WTC11 (cell line): ENCODE measurements around the gene LEF1. TPM values are rescaled to one million over a fixed set of nuclear protein-coding genes. Genes with fewer than 3 reads are reported as not detected.
A peak's percentile ranks its signal among the peaks of the same experiment; 100 is the strongest.

Experiments used
- ATAC-seq: fragments of 200-7000 bp; cut with Tn5 transposase; 2 replicates; pipeline ENCODE4 v1.10.0; 2021; ENCODE audit warnings: mild to moderate bottlenecking, moderate library complexity
- CTCF ChIA-PET: fragments of 300-600 bp; sonication (Branson Sonifier 250); formaldehyde crosslinking; loops from one replicate; lab custom pipeline; 2021; ENCODE audit warnings: antibody characterized with exemption; lab: Charles Lee
- POLR2A ChIA-PET: fragments of 350-600 bp; sonication (Branson Sonifier 250); formaldehyde crosslinking; loops from one replicate; lab custom pipeline; 2021; ENCODE audit warnings: antibody characterized with exemption; lab: Charles Lee
- DNase-seq: peaks from one replicate; pipeline ENCODE4 v3.0.0; 2021; ENCODE audit warnings: low spot score
- H3K27ac Mint-ChIP-seq: 2 replicates; pipeline ENCODE4 v1.8.0; 2021; ENCODE audit warnings: mixed read lengths
- H3K27me3 Mint-ChIP-seq: 2 replicates; pipeline ENCODE4 v1.8.0; 2021; ENCODE audit warnings: low read depth, mild to moderate bottlenecking, moderate library complexity, mixed read lengths
- H3K36me3 Mint-ChIP-seq: 2 replicates; pipeline ENCODE4 v1.8.0; 2021; ENCODE audit warnings: mixed read lengths
- H3K4me1 Mint-ChIP-seq: 2 replicates; pipeline ENCODE4 v1.8.0; 2022; ENCODE audit warnings: mixed read lengths
- H3K4me3 Mint-ChIP-seq: 2 replicates; pipeline ENCODE4 v1.8.0; 2021; ENCODE audit warnings: mild to moderate bottlenecking, moderate library complexity, mixed read lengths
- H3K9me3 Mint-ChIP-seq: 2 replicates; pipeline ENCODE4 v1.8.0; 2021; ENCODE audit warnings: mixed read lengths
- CBFB ChIP-seq: sonication (generic); formaldehyde crosslinking; IDR thresholded peaks from 2 replicates; pipeline ENCODE4 v1.8.1; 2022; ENCODE audit warnings: mild to moderate bottlenecking, low read depth, missing genetic modification reagents
- ELF4 ChIP-seq: sonication (generic); formaldehyde crosslinking; IDR thresholded peaks from 2 replicates; pipeline ENCODE4 v1.8.1; 2022; ENCODE audit warnings: low read depth, mild to moderate bottlenecking, moderate library complexity, missing genetic modification reagents
- FOXJ3 ChIP-seq: sonication (generic); formaldehyde crosslinking; IDR thresholded peaks from 2 replicates; pipeline ENCODE4 v1.9.0; 2021; ENCODE audit warnings: missing genetic modification reagents, mild to moderate bottlenecking, borderline replicate concordance
- FOXP1 ChIP-seq: sonication (generic); formaldehyde crosslinking; IDR thresholded peaks from 2 replicates; pipeline ENCODE4 v1.8.0; 2022; ENCODE audit warnings: missing genetic modification reagents, mild to moderate bottlenecking, moderate library complexity, borderline replicate concordance
- GABPB1 ChIP-seq: sonication (generic); formaldehyde crosslinking; IDR thresholded peaks from 2 replicates; pipeline ENCODE4 v1.8.1; 2023; ENCODE audit warnings: mild to moderate bottlenecking, missing genetic modification reagents
- GTF2I ChIP-seq: fragments of 250-450 bp; sonication (Bioruptor Pico); conservative IDR thresholded peaks from 2 replicates; pipeline ENCODE4 v1.4.0; 2021; ENCODE audit warnings: mild to moderate bottlenecking
- IRF2 ChIP-seq: sonication (generic); formaldehyde crosslinking; IDR thresholded peaks from 2 replicates; pipeline ENCODE4 v1.8.0; 2022; ENCODE audit warnings: low read depth, missing genetic modification reagents, borderline replicate concordance
- MXD4 ChIP-seq: fragments of 250-450 bp; sonication (Bioruptor Pico); IDR thresholded peaks from 2 replicates; pipeline ENCODE4 v1.8.0; 2021; ENCODE audit warnings: mild to moderate bottlenecking, moderate library complexity, borderline replicate concordance
- NR1H2 ChIP-seq: sonication (generic); formaldehyde crosslinking; IDR thresholded peaks from 2 replicates; pipeline ENCODE4 v1.9.0; 2021; ENCODE audit warnings: mild to moderate bottlenecking, moderate library complexity, missing genetic modification reagents
- TP53 ChIP-seq: sonication (generic); formaldehyde crosslinking; IDR thresholded peaks from 2 replicates; pipeline ENCODE4 v1.8.1; 2023; ENCODE audit warnings: mild to moderate bottlenecking, missing genetic modification reagents
- ZBTB43 ChIP-seq: sonication (generic); formaldehyde crosslinking; IDR thresholded peaks from 2 replicates; pipeline ENCODE4 v1.8.1; 2023; ENCODE audit warnings: mild to moderate bottlenecking, missing genetic modification reagents
- ZNF121 ChIP-seq: sonication (generic); formaldehyde crosslinking; IDR thresholded peaks from 2 replicates; pipeline ENCODE4 v1.8.0; 2023; ENCODE audit warnings: missing genetic modification reagents
- ZNF423 ChIP-seq: fragments of 250-450 bp; sonication (Bioruptor Pico); IDR thresholded peaks from 2 replicates; pipeline ENCODE4 v2.1.2; 2022; ENCODE audit warnings: mild to moderate bottlenecking, moderate library complexity
- ZNF671 ChIP-seq: fragments of 250-450 bp; sonication (Bioruptor Pico); IDR thresholded peaks from 2 replicates; pipeline ENCODE4 v1.8.0; 2021; ENCODE audit warnings: mild to moderate bottlenecking
- total RNA-seq: library from RNA; stranded (reverse); gene quantifications from 3 replicates; pipeline ENCODE4 v1.2.3, GENCODE V29; 2021
- TF ChIP-seq, protein P1 (sequence below): sonication (generic); formaldehyde crosslinking; conservative IDR thresholded peaks from 2 replicates; pipeline ENCODE4 v1.8.1; 2022; ENCODE audit warnings: mild to moderate bottlenecking, missing genetic modification reagents
- TF ChIP-seq, protein P2 (sequence below): sonication (generic); formaldehyde crosslinking; IDR thresholded peaks from 2 replicates; pipeline ENCODE4 v1.8.1; 2023; ENCODE audit warnings: mild to moderate bottlenecking, moderate library complexity, missing genetic modification reagents
- TF ChIP-seq, protein P3 (sequence below): fragments of 250-450 bp; sonication (Bioruptor Pico); conservative IDR thresholded peaks from 2 replicates; pipeline ENCODE4 v1.9.0; 2021; ENCODE audit warnings: mild to moderate bottlenecking

The LEF1 gene
- total RNA-seq, 1 experiment from 2014 or later = 1.3 TPM

- ATAC-seq = no peak
- Mint-ChIP-seq H3K4me3 (no peak overlapping the region), H3K27ac (no peak overlapping the region), H3K4me1 (peaks cover 6% of the 10 kb centered on the region), H3K27me3 (no peaks in the 10 kb centered on the region), H3K9me3 (no peaks in the 10 kb centered on the region), H3K36me3 (no peaks in the 10 kb centered on the region)
- ChIA-PET POLR2A (interaction anchor here (0.5 kb wide), 1 partner anchor 246 kb away, joined by 3 read pairs; no protein-coding TSS in a partner anchor), CTCF (no interaction called here)
- no peak for DNase-seq
- no peak for TF ChIP-seq GABPB1 (CRISPR knock-in tag)
- no peak for TF ChIP-seq ELF4 (CRISPR knock-in tag)
- TF ChIP-seq FOXJ3 = no peak
- TF ChIP-seq ZNF671 (CRISPR knock-in tag) = no peak
- no peak for TF ChIP-seq MXD4
- TF ChIP-seq, protein P1, sequence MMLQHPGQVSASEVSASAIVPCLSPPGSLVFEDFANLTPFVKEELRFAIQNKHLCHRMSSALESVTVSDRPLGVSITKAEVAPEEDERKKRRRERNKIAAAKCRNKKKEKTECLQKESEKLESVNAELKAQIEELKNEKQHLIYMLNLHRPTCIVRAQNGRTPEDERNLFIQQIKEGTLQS (CRISPR knock-in tag) = no peak
- TF ChIP-seq CBFB = no peak
- TF ChIP-seq, protein P2, sequence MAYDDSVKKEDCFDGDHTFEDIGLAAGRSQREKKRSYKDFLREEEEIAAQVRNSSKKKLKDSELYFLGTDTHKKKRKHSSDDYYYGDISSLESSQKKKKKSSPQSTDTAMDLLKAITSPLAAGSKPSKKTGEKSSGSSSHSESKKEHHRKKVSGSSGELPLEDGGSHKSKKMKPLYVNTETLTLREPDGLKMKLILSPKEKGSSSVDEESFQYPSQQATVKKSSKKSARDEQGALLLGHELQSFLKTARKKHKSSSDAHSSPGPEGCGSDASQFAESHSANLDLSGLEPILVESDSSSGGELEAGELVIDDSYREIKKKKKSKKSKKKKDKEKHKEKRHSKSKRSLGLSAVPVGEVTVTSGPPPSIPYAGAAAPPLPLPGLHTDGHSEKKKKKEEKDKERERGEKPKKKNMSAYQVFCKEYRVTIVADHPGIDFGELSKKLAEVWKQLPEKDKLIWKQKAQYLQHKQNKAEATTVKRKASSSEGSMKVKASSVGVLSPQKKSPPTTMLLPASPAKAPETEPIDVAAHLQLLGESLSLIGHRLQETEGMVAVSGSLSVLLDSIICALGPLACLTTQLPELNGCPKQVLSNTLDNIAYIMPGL = no peak
- TF ChIP-seq ZNF423 (CRISPR knock-in tag) = no peak
- TF ChIP-seq ZNF121 = no peak
- no peak for TF ChIP-seq TP53 (CRISPR knock-in tag)
- TF ChIP-seq, protein P3, sequence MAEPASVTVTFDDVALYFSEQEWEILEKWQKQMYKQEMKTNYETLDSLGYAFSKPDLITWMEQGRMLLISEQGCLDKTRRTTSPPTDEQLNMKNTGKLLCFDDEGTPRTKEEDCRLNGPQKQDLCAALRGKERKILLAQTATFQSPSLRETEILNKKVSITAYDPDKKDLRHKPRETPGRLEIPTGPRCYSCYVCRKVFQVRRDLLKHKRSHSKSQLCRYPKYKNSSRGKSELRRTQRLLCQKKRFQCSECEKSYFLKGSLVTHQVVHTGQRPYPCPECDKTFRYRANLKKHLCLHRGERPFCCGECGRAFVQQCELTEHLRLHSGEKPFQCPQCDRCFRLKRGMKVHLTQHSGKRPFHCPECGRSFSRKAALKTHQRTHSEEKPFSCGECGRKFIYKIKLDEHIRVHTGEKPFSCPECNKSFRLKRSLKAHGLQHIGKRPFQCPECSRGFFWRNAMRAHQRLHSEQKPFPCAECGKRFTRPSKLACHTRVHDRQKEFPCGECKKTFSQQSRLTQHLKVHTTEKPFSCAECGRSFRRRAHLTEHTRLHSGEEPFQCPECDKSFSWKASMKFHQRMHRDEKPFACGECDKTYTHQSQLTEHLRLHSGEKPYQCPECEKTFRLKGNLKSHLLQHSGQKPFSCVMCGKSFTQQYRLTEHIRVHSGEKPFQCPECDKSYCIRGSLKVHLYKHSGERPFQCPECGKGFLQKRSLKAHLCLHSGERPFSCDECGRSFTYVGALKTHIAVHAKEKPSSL (CRISPR knock-in tag) = no peak
- TF ChIP-seq IRF2 (CRISPR knock-in tag) = no peak
- TF ChIP-seq FOXP1 (CRISPR knock-in tag) = no peak
These were observed 107.9 kb downstream of the LEF1 start for GRCh38 chr4:108060686-108061321.

GRCh38 chr4:108060164-108060563 is 108.6 kb downstream of the LEF1 start:
- Mint-ChIP-seq H3K27me3 (no peaks in the 10 kb centered on the region), H3K9me3 (no peaks in the 10 kb centered on the region), H3K36me3 (no peaks in the 10 kb centered on the region), H3K4me3 (no peak overlapping the region), H3K27ac (no peak overlapping the region), H3K4me1 (peaks cover 6% of the 10 kb centered on the region)
- no peak for DNase-seq
- CTCF ChIA-PET = interaction anchor here (0.9 to 2.1 kb wide), 2 partner anchors 42 to 433 kb away, joined by 6 to 11 read pairs; no protein-coding TSS in a partner anchor
- ATAC-seq = peak; percentile 58
- POLR2A ChIA-PET = no interaction called here
- TF ChIP-seq NR1H2 (no peak), ZBTB43 (CRISPR knock-in tag) (no peak), FOXP1 (CRISPR knock-in tag) (no peak), GTF2I (CRISPR knock-in tag) (no peak)
